ENCODE results near the gene COL26A1. TPM values are rescaled to one million over a fixed set of nuclear protein-coding genes. Genes with fewer than 3 reads are reported as not detected.
"Not testable (repeated sequence)": the region's sequence is repeated elsewhere in the genome, so short reads cannot be mapped to it uniquely, and the experiment has no call there.

The COL26A1 gene
- total RNA-seq, 2 experiments from 2014 or later: not detected

- no peak for ATAC-seq
- ChIA-PET POLR2A (no interaction called here), CTCF (no interaction called here)
- H3K36me3 Mint-ChIP-seq (ENCODE audit: low read depth): no peaks in the 10 kb centered on the region
- no peaks in the 10 kb centered on the region for H3K27me3 Mint-ChIP-seq
- DNase-seq: no peak
- no peaks in the 10 kb centered on the region for H3K9me3 Mint-ChIP-seq
- no peaks in the 10 kb centered on the region for H3K4me1 Mint-ChIP-seq (ENCODE audit: low read depth)
- H3K4me3 Mint-ChIP-seq: no peak overlapping the region
- intact Hi-C loops (cut with micrococcal nuclease): no loop called here
- TF ChIP-seq CTCF (IDR thresholded peaks at IDR 0.05): no peak
- H3K27ac Mint-ChIP-seq: no peak overlapping the region
Measured at GRCh38 chr7:101560856-101561255, 198.2 kb downstream of the COL26A1 start.

- H3K36me3 Mint-ChIP-seq (ENCODE audit: low read depth); POLR2A ChIA-PET; H3K9me3 Mint-ChIP-seq; DNase-seq; CTCF ChIA-PET; H3K27me3 Mint-ChIP-seq; intact Hi-C loops (cut with micrococcal nuclease); H3K27ac Mint-ChIP-seq; ATAC-seq; H3K4me1 Mint-ChIP-seq (ENCODE audit: low read depth); H3K4me3 Mint-ChIP-seq: not testable (repeated sequence)
Measured at GRCh38 chr7:101561293-101561692, 198.6 kb downstream of the COL26A1 start.

DNA sequence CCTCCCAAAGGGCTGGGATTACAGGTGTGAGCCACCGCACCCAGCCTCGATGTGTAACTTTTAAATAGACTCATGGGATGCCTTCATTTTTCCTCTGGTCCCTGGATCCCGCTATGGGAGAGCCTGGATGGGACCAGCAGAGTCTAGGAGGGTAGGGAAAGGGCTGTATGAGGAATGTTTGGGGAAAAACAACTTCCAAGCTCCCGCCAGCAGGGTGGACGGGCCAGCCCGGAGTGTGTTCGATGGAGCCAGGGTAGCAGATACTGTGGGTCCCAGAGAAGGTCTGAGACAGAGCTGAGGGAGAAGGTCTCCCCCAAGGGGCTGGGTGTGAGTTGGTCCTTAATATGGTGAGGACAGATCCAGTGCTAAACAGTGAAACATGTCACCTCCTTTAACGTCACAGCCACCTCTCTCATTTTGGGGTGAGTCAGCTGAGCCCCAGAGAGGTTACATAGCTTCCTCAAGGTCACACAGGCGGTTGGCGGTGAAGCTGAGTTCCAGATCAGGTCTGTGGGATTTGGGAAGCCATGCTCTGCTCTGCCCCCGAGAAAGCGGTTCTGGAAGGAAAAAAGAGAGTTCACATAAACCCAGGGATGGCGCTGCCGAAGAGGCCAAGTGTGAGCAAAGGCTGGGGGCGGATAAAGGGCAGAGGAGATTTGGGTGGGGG lies 200.0 kb downstream of the COL26A1 start:
- H3K36me3 Mint-ChIP-seq (ENCODE audit: low read depth): no peaks in the 10 kb centered on the region
- H3K4me1 Mint-ChIP-seq (ENCODE audit: low read depth): no peaks in the 10 kb centered on the region
- no peak for ATAC-seq
- ChIA-PET CTCF (no interaction called here), POLR2A (interaction anchor here (0.5 to 0.6 kb wide), 2 partner anchors 27 to 37 kb away, joined by 3 read pairs; no protein-coding TSS in a partner anchor)
- H3K27me3 Mint-ChIP-seq: no peaks in the 10 kb centered on the region
- H3K4me3 Mint-ChIP-seq: no peak overlapping the region
- H3K27ac Mint-ChIP-seq: no peak overlapping the region
- intact Hi-C loops (cut with micrococcal nuclease): no loop called here
- no peak for TF ChIP-seq CTCF (IDR thresholded peaks at IDR 0.05)
- no peak for DNase-seq
- no peaks in the 10 kb centered on the region for H3K9me3 Mint-ChIP-seq

DNA sequence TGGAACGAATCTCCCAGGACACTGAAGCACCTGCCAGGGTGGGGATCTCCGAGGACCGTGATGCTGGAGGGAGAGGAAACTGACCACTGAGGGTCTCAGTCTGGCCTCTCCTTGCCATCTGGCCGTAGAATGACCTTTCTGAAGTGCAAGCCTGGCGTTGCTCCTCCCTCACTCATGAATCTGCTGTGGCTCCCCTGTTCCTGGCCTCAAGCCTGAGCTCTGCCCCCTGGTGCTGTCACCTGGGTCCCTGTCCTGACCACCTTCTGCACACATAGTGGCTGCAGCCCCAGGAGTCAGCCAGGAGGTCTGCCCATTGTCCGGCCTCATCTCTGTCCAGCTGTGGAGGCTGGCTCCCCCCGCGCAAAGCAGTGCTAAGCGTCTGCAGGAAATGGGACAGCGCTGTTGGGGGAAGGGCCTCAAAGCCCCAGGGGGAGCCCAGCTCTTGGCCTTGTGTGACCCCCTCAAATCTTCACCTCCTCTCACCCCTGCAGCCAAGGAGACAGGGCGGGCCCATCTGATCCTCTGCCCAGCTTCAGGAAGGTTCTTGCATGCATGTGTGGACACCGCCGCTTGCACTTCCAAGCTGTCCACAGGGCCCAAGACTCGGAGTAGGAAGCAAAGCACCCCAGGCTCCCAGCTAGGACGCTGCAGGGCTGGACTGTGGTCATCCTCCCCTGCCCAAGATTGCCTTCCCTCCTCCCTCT lies 200.7 kb downstream of the COL26A1 start:
- no peak overlapping the region for H3K4me3 Mint-ChIP-seq
- no peaks in the 10 kb centered on the region for H3K36me3 Mint-ChIP-seq (ENCODE audit: low read depth)
- no peaks in the 10 kb centered on the region for H3K4me1 Mint-ChIP-seq (ENCODE audit: low read depth)
- DNase-seq (no peak), ATAC-seq (no peak)
- intact Hi-C loops (cut with micrococcal nuclease): no loop called here
- H3K27me3 Mint-ChIP-seq: no peaks in the 10 kb centered on the region
- CTCF ChIA-PET: no interaction called here
- no peak for TF ChIP-seq CTCF (IDR thresholded peaks at IDR 0.05)
- POLR2A ChIA-PET: no interaction called here
- no peaks in the 10 kb centered on the region for H3K9me3 Mint-ChIP-seq
- no peak overlapping the region for H3K27ac Mint-ChIP-seq

DNA sequence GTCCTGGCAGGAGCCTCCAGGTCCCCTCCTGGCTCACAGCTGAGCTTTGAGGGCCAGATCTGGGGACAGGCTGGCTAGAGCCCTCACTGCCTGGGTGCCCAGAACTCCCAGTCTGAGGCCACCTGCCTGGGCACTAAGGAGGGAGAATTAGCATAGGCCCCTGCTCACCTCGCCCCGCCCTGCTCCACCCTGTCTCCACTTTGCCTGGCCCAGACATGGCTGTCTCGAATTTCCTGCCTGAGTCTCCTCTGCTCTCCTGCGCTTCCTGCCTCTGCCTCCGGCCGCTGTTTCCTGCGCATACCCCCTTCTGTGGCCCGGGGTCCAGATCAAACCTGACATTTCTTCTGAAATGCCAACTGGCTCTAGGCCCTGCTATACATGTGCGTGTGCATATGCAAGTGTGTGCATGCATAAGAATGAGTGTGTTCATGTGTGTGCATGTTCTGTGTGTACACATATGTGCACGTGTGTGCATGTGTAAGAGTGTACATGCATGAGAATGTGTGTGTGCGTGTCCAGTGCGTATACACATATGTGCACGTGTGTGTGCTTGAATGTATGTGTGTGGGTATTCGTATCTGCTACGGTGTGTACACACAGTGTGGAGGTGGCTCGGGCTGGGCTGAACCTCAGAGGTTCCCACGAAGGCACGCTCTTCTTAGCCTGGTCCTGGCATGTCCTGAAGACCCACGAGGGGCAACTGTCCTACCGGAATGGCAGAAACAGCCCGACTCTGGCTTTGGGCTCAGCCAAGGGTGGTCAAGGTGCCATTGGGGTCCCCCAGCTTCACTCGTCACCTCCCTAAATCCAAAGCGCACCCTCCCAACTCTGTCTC lies 201.5 kb downstream of the COL26A1 start:
- no peak overlapping the region for H3K27ac Mint-ChIP-seq
- no peaks in the 10 kb centered on the region for H3K9me3 Mint-ChIP-seq
- intact Hi-C loops (cut with micrococcal nuclease): no loop called here

More for the DNA sequence above, 201.5 kb downstream of the COL26A1 start:
- no peak for TF ChIP-seq CTCF (IDR thresholded peaks at IDR 0.05)
- no peak overlapping the region for H3K4me3 Mint-ChIP-seq
- H3K27me3 Mint-ChIP-seq: no peaks in the 10 kb centered on the region
- ATAC-seq: no peak
- ChIA-PET CTCF (no interaction called here), POLR2A (no interaction called here)
- H3K4me1 Mint-ChIP-seq (ENCODE audit: low read depth): no peaks in the 10 kb centered on the region
- H3K36me3 Mint-ChIP-seq (ENCODE audit: low read depth): no peaks in the 10 kb centered on the region
- DNase-seq: no peak

All from activated CD8-positive, alpha-beta T cell treated with anti-CD3 and anti-CD28 coated beads for 36 hours (primary cell).